ENCODE data around the gene CDKN2B-AS1. TPM values are rescaled to one million over a fixed set of nuclear protein-coding genes. Genes with fewer than 3 reads are reported as not detected.
"Not testable (repeated sequence)": the region's sequence is repeated elsewhere in the genome, so short reads cannot be mapped to it uniquely, and the experiment has no call there.

The CDKN2B-AS1 gene
- total and polyA plus RNA-seq, 2 experiments from 2014 or later = 0.14 TPM; not detected in 1

GRCh38 chr9:21958833-21959232 lies 35.8 kb upstream of the CDKN2B-AS1 start:
- Mint-ChIP-seq H3K4me1 (no peaks in the 10 kb centered on the region), H3K9me3 (no peaks in the 10 kb centered on the region; the same call in 2 of the 3 replicates), H3K36me3 (ENCODE audit: low read depth) (no peaks in the 10 kb centered on the region; the same call in 2 of the 3 replicates), H3K4me3 (no peak overlapping the region), H3K27me3 (ENCODE audit: insufficient read depth, low read depth, poor library complexity) (peaks cover 15% of the 10 kb centered on the region), H3K27ac (no peak overlapping the region)
- no peak overlapping the region for H3K4me2 ChIP-seq
- H3K27ac ChIP-seq (ENCODE audit: low read depth) = no peak overlapping the region
- H3K27me3 ChIP-seq (ENCODE audit: insufficient read depth) = peaks cover 27% of the 10 kb centered on the region
- no peak for DNase-seq (ENCODE audit: low spot score)
- ATAC-seq = no peak
- no peaks in the 10 kb centered on the region for H3K79me2 ChIP-seq (replicated peaks; ENCODE audit: insufficient read depth)
- no peaks in the 10 kb centered on the region for H3K9me2 ChIP-seq (ENCODE audit: insufficient read depth)
- no peak overlapping the region for H2AFZ ChIP-seq
- no peak overlapping the region for H3K4me3 ChIP-seq
- no peaks in the 10 kb centered on the region for H3K36me3 ChIP-seq (ENCODE audit: insufficient read depth)
- H4K20me1 ChIP-seq (replicated peaks; ENCODE audit: insufficient read depth) = no peaks in the 10 kb centered on the region; the same call in 1 of the 2 replicates
- TF ChIP-seq CREB1 (CRISPR knock-in tag; IDR thresholded peaks at IDR 0.05; ENCODE audit: low read depth) = no peak
- H3F3A ChIP-seq (replicated peaks; ENCODE audit: low read depth) = no peaks in the 10 kb centered on the region
- peaks cover 3% of the 10 kb centered on the region; the same call in 1 of the 2 replicates for H3K4me1 ChIP-seq (ENCODE audit: insufficient read depth)

- not testable (repeated sequence) for H3K4me2 ChIP-seq; H3K4me3 ChIP-seq; H3K4me3 Mint-ChIP-seq; H3K27ac Mint-ChIP-seq; ATAC-seq; H3K27ac ChIP-seq (ENCODE audit: low read depth); H3K36me3 ChIP-seq (ENCODE audit: insufficient read depth); H3K9me2 ChIP-seq (ENCODE audit: insufficient read depth); H3F3A ChIP-seq (replicated peaks; ENCODE audit: low read depth); H3K79me2 ChIP-seq (replicated peaks; ENCODE audit: insufficient read depth); H4K20me1 ChIP-seq (replicated peaks; ENCODE audit: insufficient read depth); H3K9me3 Mint-ChIP-seq; H2AFZ ChIP-seq; DNase-seq (ENCODE audit: low spot score); H3K36me3 Mint-ChIP-seq (ENCODE audit: low read depth); H3K4me1 Mint-ChIP-seq; H3K4me1 ChIP-seq (ENCODE audit: insufficient read depth)
- peaks cover 20% of the 10 kb centered on the region for H3K27me3 Mint-ChIP-seq (ENCODE audit: insufficient read depth, low read depth, poor library complexity)
- peaks cover 31% of the 10 kb centered on the region for H3K27me3 ChIP-seq (ENCODE audit: insufficient read depth)
Measured at GRCh38 chr9:21959268-21959667, 35.3 kb upstream of the CDKN2B-AS1 start.

GRCh38 chr9:21961569-21961968 lies 33.0 kb upstream of the CDKN2B-AS1 start:
- Histone ChIP-seq H3K79me2 (replicated peaks; ENCODE audit: insufficient read depth) (no peaks in the 10 kb centered on the region), H3K4me2 (no peak overlapping the region), H3F3A (replicated peaks; ENCODE audit: low read depth) (peaks cover 9% of the 10 kb centered on the region), H3K4me3 (no peak overlapping the region), H4K20me1 (replicated peaks; ENCODE audit: insufficient read depth) (peaks cover under 1% of the 10 kb centered on the region), H3K36me3 (ENCODE audit: insufficient read depth) (no peaks in the 10 kb centered on the region), H3K4me1 (ENCODE audit: insufficient read depth) (peaks cover 11% of the 10 kb centered on the region; the same call in 1 of the 2 replicates), H3K9me2 (ENCODE audit: insufficient read depth) (no peaks in the 10 kb centered on the region), H3K27ac (ENCODE audit: low read depth) (no peak overlapping the region), H2AFZ (no peak overlapping the region), H3K27me3 (ENCODE audit: insufficient read depth) (peaks cover 54% of the 10 kb centered on the region)
- Mint-ChIP-seq H3K4me1 (peaks cover 7% of the 10 kb centered on the region; the same call in 2 of the 3 replicates), H3K27me3 (ENCODE audit: insufficient read depth, low read depth, poor library complexity) (peaks cover 42% of the 10 kb centered on the region), H3K9me3 (no peaks in the 10 kb centered on the region; the same call in 2 of the 3 replicates), H3K4me3 (no peak overlapping the region), H3K36me3 (ENCODE audit: low read depth) (no peaks in the 10 kb centered on the region; the same call in 2 of the 3 replicates), H3K27ac (no peak overlapping the region)
- TF ChIP-seq ETS1 (IDR thresholded peaks at IDR 0.05) (no peak), REST (IDR thresholded peaks at IDR 0.05; ENCODE audit: unreplicated experiment) (no peak), ZNF114 (CRISPR knock-in tag; IDR thresholded peaks at IDR 0.05) (no peak)
- no peak for ATAC-seq
- no peak for DNase-seq (ENCODE audit: low spot score)

Data from GM23338 (cell line).